Measurements from ENCODE around the gene ABI1. TPM values are rescaled to one million over a fixed set of nuclear protein-coding genes. Genes with fewer than 3 reads are reported as not detected.

ABI1 gene
- total and polyA plus RNA-seq, 2 donors (not counting 3 experiments of a cell fraction or from before 2014, with no cell fraction given), result 58.8 to 59.1 TPM

DNA sequence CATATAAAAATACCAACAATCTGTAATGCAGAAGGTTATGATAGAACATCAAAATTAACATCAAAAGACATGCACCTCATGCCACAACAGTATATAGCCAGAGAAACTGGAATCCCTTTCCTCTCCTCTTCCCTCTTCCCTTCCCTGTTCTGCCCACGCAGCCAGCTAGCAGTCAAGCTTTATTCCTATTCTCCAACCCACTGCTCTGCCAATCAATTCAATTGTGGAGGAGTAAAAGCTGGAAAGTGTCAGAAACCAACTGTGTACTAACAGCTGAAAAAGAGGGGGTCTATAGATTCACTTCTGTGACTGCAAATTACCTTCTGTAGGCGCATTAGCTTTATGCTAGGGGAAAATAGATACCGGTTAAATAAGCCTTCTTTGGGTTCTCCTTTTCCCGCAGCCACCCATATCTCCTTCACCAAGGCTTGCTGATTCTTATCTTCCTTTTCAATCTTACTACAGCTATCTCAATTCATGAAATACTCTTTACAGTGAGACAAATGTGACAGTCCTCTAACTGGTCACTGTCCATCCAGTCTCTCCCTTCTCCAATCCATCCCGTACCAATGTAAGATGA is 16.3 kb downstream of the ABI1 start:
- dilution Hi-C loops (cut with MboI; ENCODE audit: extremely low pct_ligation_motif_present, low sequenced_read_pairs) (no loop called here), intact Hi-C loops (cut with micrococcal nuclease) (no loop called here)
- Histone ChIP-seq H4K20me1 (replicated peaks; ENCODE audit: control insufficient read depth, extremely low read depth, insufficient read depth, low read length) (peaks cover 6% of the 10 kb centered on the region), H2AFZ (ENCODE audit: low read depth, low read length) (no peak overlapping the region), H3K4me2 (ENCODE audit: insufficient read depth, low read length) (no peak overlapping the region), H3K36me3 (ENCODE audit: control insufficient read depth in 2 of 2, extremely low read depth in 1 of 2, insufficient read depth in 2 of 2, low read length in 2 of 2) (no peaks in the 10 kb centered on the region), H3K79me2 (ENCODE audit: control insufficient read depth, insufficient read depth, low read length) (peaks cover 76% of the 10 kb centered on the region), H3K4me3 (replicated peaks in 1 of 3; ENCODE audit: insufficient read depth in 1 of 3, low read depth in 1 of 3, low read length in 3 of 3) (no peak overlapping the region), H3K27me3 (ENCODE audit: control insufficient read depth in 2 of 2, insufficient read depth in 2 of 2, low read length in 2 of 2) (no peaks in the 10 kb centered on the region), H3K9me1 (replicated peaks; ENCODE audit: control insufficient read depth, extremely low read depth, insufficient read depth, low read length) (no peaks in the 10 kb centered on the region), H3K27ac (ENCODE audit: insufficient read depth, low read depth, low read length) (no peak overlapping the region), H3K9me3 (replicated peaks; ENCODE audit: control insufficient read depth, insufficient read depth, low read length) (no peaks in the 10 kb centered on the region), H3K9ac (replicated peaks; ENCODE audit: extremely low read depth, insufficient read depth, low read length) (no peak overlapping the region), H3K4me1 (ENCODE audit: control insufficient read depth, extremely low read depth, insufficient read depth, low read length) (peaks cover 7% of the 10 kb centered on the region)
- no peak for TF ChIP-seq GATA2 (IDR thresholded peaks at IDR 0.05; ENCODE audit: insufficient read depth, insufficient read length, low read depth, low read length)
- ChIA-PET CTCF (interaction anchor here (1.4 kb wide), 1 partner anchor 10 kb away, joined by 4 read pairs; no protein-coding TSS in a partner anchor), POLR2A (no interaction called here)
- no TSS peak for BruUV-seq (replicated peaks)
- FAIRE-seq, result no peak
- DNase-seq (ENCODE audit: low read depth, low spot score), result no peak

DNA sequence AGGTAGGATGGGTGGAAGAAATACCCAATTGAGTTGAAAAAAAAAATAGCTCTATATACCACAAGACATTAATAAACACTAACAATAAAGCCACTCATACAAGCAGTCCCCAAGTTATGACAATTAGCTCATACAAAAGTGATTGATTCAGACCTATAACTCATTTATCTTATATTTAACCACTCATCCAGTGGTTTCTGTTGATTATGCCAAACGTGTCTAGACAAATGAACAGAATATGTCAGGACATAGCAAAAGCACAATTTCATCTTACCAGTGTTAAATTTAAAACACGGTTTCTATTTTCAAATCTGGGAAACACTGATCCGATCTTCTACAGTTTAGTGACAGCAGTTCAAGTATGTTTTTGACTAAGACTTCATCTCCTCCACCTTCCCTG is 17.0 kb downstream of the ABI1 start:
- POLR2A ChIA-PET, result no interaction called here
- Histone ChIP-seq H2AFZ (ENCODE audit: low read depth, low read length) (no peak overlapping the region), H3K27me3 (ENCODE audit: control insufficient read depth in 2 of 2, insufficient read depth in 2 of 2, low read length in 2 of 2) (no peaks in the 10 kb centered on the region), H3K4me3 (replicated peaks in 1 of 3; ENCODE audit: insufficient read depth in 1 of 3, low read depth in 1 of 3, low read length in 3 of 3) (no peak overlapping the region), H3K4me2 (ENCODE audit: insufficient read depth, low read length) (no peak overlapping the region), H3K4me1 (ENCODE audit: control insufficient read depth, extremely low read depth, insufficient read depth, low read length) (peaks cover 7% of the 10 kb centered on the region), H3K27ac (ENCODE audit: insufficient read depth, low read depth, low read length) (no peak overlapping the region), H3K9me1 (replicated peaks; ENCODE audit: control insufficient read depth, extremely low read depth, insufficient read depth, low read length) (no peaks in the 10 kb centered on the region), H4K20me1 (replicated peaks; ENCODE audit: control insufficient read depth, extremely low read depth, insufficient read depth, low read length) (peaks cover 6% of the 10 kb centered on the region), H3K36me3 (ENCODE audit: control insufficient read depth in 2 of 2, extremely low read depth in 1 of 2, insufficient read depth in 2 of 2, low read length in 2 of 2) (no peaks in the 10 kb centered on the region), H3K79me2 (ENCODE audit: control insufficient read depth, insufficient read depth, low read length) (peaks cover 76% of the 10 kb centered on the region), H3K9me3 (replicated peaks; ENCODE audit: control insufficient read depth, insufficient read depth, low read length) (no peaks in the 10 kb centered on the region), H3K9ac (replicated peaks; ENCODE audit: extremely low read depth, insufficient read depth, low read length) (no peak overlapping the region)
- DNase-seq (ENCODE audit: low read depth, low spot score) (no peak), FAIRE-seq (no peak)
- TF ChIP-seq JUN (IDR thresholded peaks at IDR 0.05; ENCODE audit: borderline replicate concordance, insufficient read depth, insufficient read length, low read depth), result no peak
- no peak for TF ChIP-seq EZH2 (IDR thresholded peaks at IDR 0.05; ENCODE audit: borderline replicate concordance, low read depth, low read length, severe bottlenecking)
- TF ChIP-seq MYC (IDR thresholded peaks at IDR 0.05; ENCODE audit: low read depth, low read length), result no peak
- TF ChIP-seq FOS (IDR thresholded peaks at IDR 0.05; ENCODE audit: borderline replicate concordance, insufficient read depth, low read length), result no peak
- TF ChIP-seq, protein P1, sequence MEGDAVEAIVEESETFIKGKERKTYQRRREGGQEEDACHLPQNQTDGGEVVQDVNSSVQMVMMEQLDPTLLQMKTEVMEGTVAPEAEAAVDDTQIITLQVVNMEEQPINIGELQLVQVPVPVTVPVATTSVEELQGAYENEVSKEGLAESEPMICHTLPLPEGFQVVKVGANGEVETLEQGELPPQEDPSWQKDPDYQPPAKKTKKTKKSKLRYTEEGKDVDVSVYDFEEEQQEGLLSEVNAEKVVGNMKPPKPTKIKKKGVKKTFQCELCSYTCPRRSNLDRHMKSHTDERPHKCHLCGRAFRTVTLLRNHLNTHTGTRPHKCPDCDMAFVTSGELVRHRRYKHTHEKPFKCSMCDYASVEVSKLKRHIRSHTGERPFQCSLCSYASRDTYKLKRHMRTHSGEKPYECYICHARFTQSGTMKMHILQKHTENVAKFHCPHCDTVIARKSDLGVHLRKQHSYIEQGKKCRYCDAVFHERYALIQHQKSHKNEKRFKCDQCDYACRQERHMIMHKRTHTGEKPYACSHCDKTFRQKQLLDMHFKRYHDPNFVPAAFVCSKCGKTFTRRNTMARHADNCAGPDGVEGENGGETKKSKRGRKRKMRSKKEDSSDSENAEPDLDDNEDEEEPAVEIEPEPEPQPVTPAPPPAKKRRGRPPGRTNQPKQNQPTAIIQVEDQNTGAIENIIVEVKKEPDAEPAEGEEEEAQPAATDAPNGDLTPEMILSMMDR (IDR thresholded peaks at IDR 0.05; ENCODE audit: extremely low read depth in 1 of 2, insufficient read depth in 1 of 2, low read depth in 1 of 2, low read length in 2 of 2), result no peak
- no peak for TF ChIP-seq POLR2A (IDR thresholded peaks at IDR 0.05; ENCODE audit: low read depth, low read length)
- TF ChIP-seq POLR2AphosphoS5 (IDR thresholded peaks at IDR 0.05; ENCODE audit: insufficient read depth, low read depth, low read length), result no peak
- TF ChIP-seq, protein P2, sequence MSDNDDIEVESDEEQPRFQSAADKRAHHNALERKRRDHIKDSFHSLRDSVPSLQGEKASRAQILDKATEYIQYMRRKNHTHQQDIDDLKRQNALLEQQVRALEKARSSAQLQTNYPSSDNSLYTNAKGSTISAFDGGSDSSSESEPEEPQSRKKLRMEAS (IDR thresholded peaks at IDR 0.05; ENCODE audit: insufficient read depth, insufficient read length), result no peak
- no peak for TF ChIP-seq GATA2 (IDR thresholded peaks at IDR 0.05; ENCODE audit: insufficient read depth, insufficient read length, low read depth, low read length)
- dilution Hi-C loops (cut with MboI; ENCODE audit: extremely low pct_ligation_motif_present, low sequenced_read_pairs) (no loop called here), intact Hi-C loops (cut with micrococcal nuclease) (no loop called here)
- BruUV-seq (replicated peaks), result no TSS peak
- CTCF ChIA-PET, result interaction anchor here (0.7 to 1.4 kb wide), 2 partner anchors 10 to 13 kb away, joined by 4 to 5 read pairs; no protein-coding TSS in a partner anchor
